Neural cell (in vitro differentiated cells): Measurements from ENCODE around the gene LHX2. TPM values are rescaled to one million over a fixed set of nuclear protein-coding genes. Genes with fewer than 3 reads are reported as not detected.
A peak's percentile ranks its signal among the peaks of the same experiment; 100 is the strongest.

Experiments used
- H2AFZ ChIP-seq: fragments of 200-600, 300-800 bp; sonication (generic), shearing (Covaris generic); 2 replicates; pipeline ENCODE4 v1.6.0; 2014; ENCODE audit warnings: low read depth, mild to moderate bottlenecking, antibody characterized with exemption, low read length, moderate library complexity
- H3F3A ChIP-seq: fragments of 200-600 bp; shearing (Covaris generic); 2 replicates; pipeline ENCODE4 v1.6.1; 2016; ENCODE audit warnings: mild to moderate bottlenecking, moderate library complexity, mixed read lengths, antibody characterized with exemption, low read length; ENCODE audit not compliant: insufficient read depth, poor library complexity, severe bottlenecking
- H3K27ac ChIP-seq: fragments of 200-600, 300-800 bp; sonication (generic), shearing (Covaris generic); 2 replicates; pipeline ENCODE4 v1.5.1; 2014; ENCODE audit warnings: mild to moderate bottlenecking, low read length, moderate library complexity
- H3K27me3 ChIP-seq: fragments of 300-800, 200-600 bp; sonication (generic), shearing (Covaris generic); 2 replicates; pipeline ENCODE4 v1.6.0; 2014; ENCODE audit warnings: mild to moderate bottlenecking, low read depth, low read length, moderate library complexity; ENCODE audit not compliant: insufficient read depth
- H3K36me3 ChIP-seq: fragments of 300-800, 200-600 bp; sonication (generic), shearing (Covaris generic); 2 replicates; pipeline ENCODE4 v1.5.1; 2014; ENCODE audit warnings: mild to moderate bottlenecking, antibody characterized with exemption, low read length, moderate library complexity; ENCODE audit not compliant: insufficient read depth
- H3K4me2 ChIP-seq: fragments of 300-800, 200-600 bp; sonication (generic), shearing (Covaris generic); 2 replicates; pipeline ENCODE4 v1.6.0; 2014; ENCODE audit warnings: mild to moderate bottlenecking, low read length
- H3K4me3 ChIP-seq: fragments of 300-800, 200-600 bp; sonication (generic), shearing (Covaris generic); 2 replicates; pipeline ENCODE4 v1.5.1; 2014; ENCODE audit warnings: mild to moderate bottlenecking, low read length, moderate library complexity
- H3K79me2 ChIP-seq: fragments of 200-600 bp; shearing (Covaris generic); replicated peaks from 2 replicates; pipeline ENCODE4 v1.6.0; 2014; ENCODE audit warnings: mild to moderate bottlenecking, low read length, moderate library complexity; ENCODE audit not compliant: insufficient read depth
- H3K9ac ChIP-seq: fragments of 300-800, 200-600 bp; sonication (generic), shearing (Covaris generic); 2 replicates; pipeline ENCODE4 v1.6.1; 2016; ENCODE audit warnings: mild to moderate bottlenecking, low read length, mixed read lengths
- H3K9me2 ChIP-seq: fragments of 200-600 bp; shearing (Covaris generic); 2 replicates; pipeline ENCODE4 v1.6.1; 2016; ENCODE audit warnings: mild to moderate bottlenecking, low read length, mixed read lengths; ENCODE audit not compliant: insufficient read depth
- H3K9me3 ChIP-seq: fragments of 200-600, 300-800 bp; sonication (generic), shearing (Covaris generic); 2 replicates; pipeline ENCODE4 v1.6.1; 2016; ENCODE audit warnings: mild to moderate bottlenecking, mixed run types, low read length, moderate library complexity, mixed read lengths
- H4K20me1 ChIP-seq: fragments of 200-600 bp; shearing (Covaris generic); 2 replicates; pipeline ENCODE4 v1.6.1; 2016; ENCODE audit warnings: mild to moderate bottlenecking, mixed run types; ENCODE audit not compliant: insufficient read depth
- CTCF ChIP-seq: fragments of 450-650 bp; IDR thresholded peaks from 2 replicates; pipeline ENCODE4 v1.5.1; 2014; ENCODE audit warnings: antibody characterized with exemption, mild to moderate bottlenecking, moderate library complexity; ENCODE audit not compliant: poor library complexity, severe bottlenecking
- EP300 ChIP-seq: fragments of 450-650 bp; conservative IDR thresholded peaks from 2 replicates; pipeline ENCODE4 v1.6.1; 2014; ENCODE audit warnings: antibody characterized with exemption, mild to moderate bottlenecking, moderate library complexity; ENCODE audit not compliant: poor library complexity, severe bottlenecking
- EZH2 ChIP-seq: fragments of 200-600, 300-800 bp; shearing (Covaris generic), sonication (generic); IDR thresholded peaks from 2 replicates; pipeline ENCODE4 v1.6.1; 2014; ENCODE audit warnings: antibody characterized with exemption, low read length, borderline replicate concordance, mild to moderate bottlenecking; ENCODE audit not compliant: insufficient read depth, poor library complexity, severe bottlenecking
- MXI1 ChIP-seq: fragments of 450-650 bp; conservative IDR thresholded peaks from 2 replicates; pipeline ENCODE4 v1.6.1; 2014; ENCODE audit warnings: antibody characterized with exemption, mild to moderate bottlenecking; ENCODE audit not compliant: poor library complexity, severe bottlenecking
- POLR2AphosphoS5 ChIP-seq: IDR thresholded peaks from 2 replicates; pipeline ENCODE4 v1.6.1; 2012
- RAD21 ChIP-seq: fragments of 450-650 bp; conservative IDR thresholded peaks from 2 replicates; pipeline ENCODE4 v1.6.1; 2014; ENCODE audit warnings: antibody characterized with exemption, mild to moderate bottlenecking, moderate library complexity
- REST ChIP-seq: IDR thresholded peaks from 2 replicates; pipeline ENCODE4 v1.6.1; 2012; ENCODE audit warnings: borderline replicate concordance
- SMC3 ChIP-seq: fragments of 450-650 bp; conservative IDR thresholded peaks from 2 replicates; pipeline ENCODE4 v1.6.1; 2014; ENCODE audit warnings: antibody characterized with exemption, mild to moderate bottlenecking, moderate library complexity; ENCODE audit not compliant: poor library complexity
- TAF1 ChIP-seq: IDR thresholded peaks from 2 replicates; pipeline ENCODE4 v1.6.1; 2012; ENCODE audit warnings: low read depth
- polyA plus RNA-seq: library from polyadenylated mRNA; depleted of rRNA; stranded (reverse); fragments of >200 nt; gene quantifications from 2 replicates; pipeline ENCODE4 v1.2.3, GENCODE V29; 2014

The LHX2 gene
- polyA plus RNA-seq, 1 donor from 2014 or later = 3.6 TPM

GRCh38 chr9:124004593-124004992, 7.0 kb upstream of the LHX2 start:
- Histone ChIP-seq H3K9me3 (no peaks in the 10 kb centered on the region), H3K4me3 (no peak overlapping the region), H3K9ac (no peak overlapping the region), H3K27me3 (peaks cover 93% of the 10 kb centered on the region), H4K20me1 (no peaks in the 10 kb centered on the region), H3K4me2 (peak overlapping the region; percentile 11), H3F3A (peaks cover 6% of the 10 kb centered on the region), H3K79me2 (peaks cover 60% of the 10 kb centered on the region), H3K27ac (no peak overlapping the region), H3K36me3 (no peaks in the 10 kb centered on the region), H2AFZ (no peak overlapping the region), H3K9me2 (no peaks in the 10 kb centered on the region)
- no peak for TF ChIP-seq CTCF
- no peak for TF ChIP-seq SMC3
- TF ChIP-seq RAD21 = no peak
- TF ChIP-seq MXI1 = no peak
- no peak for TF ChIP-seq EZH2
- no peak for TF ChIP-seq TAF1
- no peak for TF ChIP-seq REST
- TF ChIP-seq POLR2AphosphoS5 = no peak
- no peak for TF ChIP-seq EP300

- H3F3A ChIP-seq = peaks cover 9% of the 10 kb centered on the region
- no peak overlapping the region for H3K27ac ChIP-seq
- no peaks in the 10 kb centered on the region for H4K20me1 ChIP-seq
- no peak overlapping the region for H3K4me3 ChIP-seq
- H3K36me3 ChIP-seq = no peaks in the 10 kb centered on the region
- no peak overlapping the region for H3K4me2 ChIP-seq
- no peak overlapping the region for H3K9ac ChIP-seq
- no peaks in the 10 kb centered on the region for H3K9me2 ChIP-seq
- no peak for TF ChIP-seq CTCF
- TF ChIP-seq REST = no peak
- H3K9me3 ChIP-seq = no peaks in the 10 kb centered on the region
- H2AFZ ChIP-seq = no peak overlapping the region
- peaks cover 66% of the 10 kb centered on the region for H3K79me2 ChIP-seq
- peaks cover 97% of the 10 kb centered on the region for H3K27me3 ChIP-seq
Observed at GRCh38 chr9:124005029-124005771, 6.4 kb upstream of the LHX2 start.
